GM18526 (cell line): ENCODE results near the gene CST8.

Source experiments
- POLR2A ChIP-seq: IDR thresholded peaks from 3 replicates; pipeline ENCODE4 v1.6.1; 2011; ENCODE audit not compliant: insufficient read length; ENCODE audit errors: extremely low read depth

The CST8 gene, protein sequence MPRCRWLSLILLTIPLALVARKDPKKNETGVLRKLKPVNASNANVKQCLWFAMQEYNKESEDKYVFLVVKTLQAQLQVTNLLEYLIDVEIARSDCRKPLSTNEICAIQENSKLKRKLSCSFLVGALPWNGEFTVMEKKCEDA

DNA sequence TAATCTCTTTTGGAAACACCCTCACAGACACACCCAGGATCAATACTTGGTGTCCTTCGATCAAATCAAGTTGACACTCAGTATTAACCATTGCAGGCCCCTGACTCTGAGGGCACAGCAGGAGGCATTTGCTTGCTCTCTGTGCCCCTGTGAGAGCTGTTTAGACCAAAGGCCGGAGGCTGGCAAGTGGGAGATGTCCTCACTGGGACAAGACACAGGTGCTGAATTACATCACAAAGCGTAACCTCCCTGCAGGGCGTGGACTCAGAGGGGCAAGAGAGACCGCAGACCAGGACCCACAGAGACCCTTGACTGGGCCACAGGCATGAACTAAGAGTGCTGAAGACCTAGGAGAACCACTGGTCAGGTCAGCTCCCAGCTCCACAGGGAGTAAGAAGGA is at the start of gene CST8:
CST8 (plus strand) TSS at position 301 of the 400 bp plus-strand sequence. CDS start 551 bp downstream, outside the sequence.
- no peak for TF ChIP-seq POLR2A

DNA sequence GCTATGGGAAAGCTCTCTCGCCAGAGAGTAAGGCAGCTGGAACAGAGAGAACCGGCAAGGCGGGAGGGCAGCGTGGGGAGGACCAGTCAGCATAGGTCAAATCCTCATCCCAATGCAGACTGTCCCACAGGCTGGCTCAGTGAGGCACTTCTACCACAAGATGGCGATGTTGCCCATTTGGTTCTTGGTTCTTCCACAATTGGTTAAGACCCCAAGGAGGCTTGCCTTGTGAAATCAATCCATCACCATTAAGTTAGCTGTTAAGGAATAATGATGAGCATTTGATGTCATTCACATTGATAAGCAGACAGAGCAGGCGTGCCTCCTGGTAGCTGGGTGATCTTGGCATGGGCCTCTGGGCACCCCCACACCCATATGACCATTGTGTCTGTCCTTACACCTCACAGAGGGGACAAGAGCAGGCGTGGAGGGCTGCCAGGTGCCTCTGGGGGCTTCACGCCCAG is 49.0 kb upstream of the CST8 start:
- TF ChIP-seq POLR2A = no peak

DNA sequence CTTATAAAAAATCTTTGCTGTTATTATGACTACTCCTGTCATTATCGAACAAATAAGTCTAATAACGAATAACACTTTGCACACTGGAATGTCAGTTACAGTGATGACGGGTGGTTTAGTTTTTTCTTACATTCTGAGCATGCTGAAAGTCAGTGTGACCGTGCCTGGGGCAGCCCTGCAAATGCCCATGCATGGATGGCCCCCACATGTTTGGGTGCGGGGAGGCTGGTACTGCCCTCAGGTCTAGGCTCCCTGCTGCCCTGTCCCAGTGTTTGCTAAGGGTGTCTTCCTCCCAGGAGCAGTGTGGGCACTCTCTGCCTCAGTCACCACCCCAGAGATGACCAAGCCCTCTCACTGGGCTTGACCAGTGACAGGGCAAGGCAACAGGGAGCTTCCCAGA is 48.5 kb upstream of the CST8 start:
- TF ChIP-seq POLR2A = no peak

DNA sequence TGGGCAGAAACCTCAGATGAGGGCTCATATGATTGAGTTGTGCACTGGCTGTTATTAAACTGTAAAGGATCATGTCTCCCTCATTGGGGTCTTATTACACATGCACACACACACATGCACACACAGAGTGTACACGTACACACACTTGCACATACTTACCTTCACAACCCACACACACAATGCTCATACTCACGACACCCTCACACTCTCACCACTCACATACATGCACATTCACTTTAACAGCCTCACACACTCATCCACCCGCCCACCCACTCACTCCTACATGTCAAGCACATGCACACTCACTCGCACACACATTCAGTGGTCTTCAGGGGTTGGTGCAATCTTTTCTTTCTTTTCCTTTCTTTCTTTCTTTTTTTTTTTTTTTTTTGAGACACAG is 46.1 kb upstream of the CST8 start:
- no peak for TF ChIP-seq POLR2A

DNA sequence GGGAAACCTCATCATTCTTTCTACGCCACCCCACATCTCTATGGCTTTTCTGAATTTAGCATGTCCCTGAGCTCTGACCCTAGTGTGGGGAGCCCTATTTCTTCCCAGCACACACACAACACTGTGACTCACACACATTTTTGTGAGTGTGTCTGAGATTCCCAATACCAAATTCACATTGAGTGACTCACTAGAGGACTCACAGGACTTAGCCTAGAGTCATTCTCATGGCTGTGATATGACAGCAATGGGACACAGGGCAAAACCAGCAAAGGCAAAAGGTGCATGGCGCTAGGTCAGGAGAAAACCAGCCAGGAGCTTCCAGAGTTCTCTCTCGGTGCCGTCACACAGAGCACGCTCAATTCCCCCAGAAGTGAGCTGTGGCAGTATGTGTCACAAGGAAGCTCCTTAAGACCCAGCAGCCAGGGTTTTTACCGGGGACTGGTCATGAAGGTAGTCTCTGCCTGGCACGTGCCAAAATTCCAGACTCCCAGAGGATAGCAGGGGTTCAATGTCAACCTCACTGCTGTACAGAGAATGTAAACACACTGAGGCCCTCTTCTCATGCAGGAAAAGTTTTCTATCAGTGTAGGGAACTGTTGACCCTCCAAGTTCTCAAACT is 45.2 kb upstream of the CST8 start:
- no peak for TF ChIP-seq POLR2A

DNA sequence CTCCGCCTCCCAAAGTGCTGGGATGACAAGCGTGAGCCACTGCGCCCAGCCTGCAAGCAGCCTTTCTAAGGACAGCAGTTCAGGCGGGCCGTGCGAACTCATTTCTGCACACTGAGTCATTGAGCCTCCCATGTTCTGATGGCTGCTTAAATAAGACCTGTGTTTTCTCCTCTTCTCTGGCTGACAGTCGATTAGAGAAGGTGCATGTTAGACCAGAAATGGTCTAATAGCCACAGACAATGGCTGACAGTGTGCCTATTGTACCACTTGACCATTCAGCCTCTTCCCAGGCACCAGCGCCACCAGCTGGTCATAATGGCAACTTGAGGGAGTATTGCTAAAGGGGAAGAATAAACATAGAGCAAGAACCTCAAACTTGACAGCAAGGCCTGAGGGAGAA is 44.4 kb upstream of the CST8 start:
- no peak for TF ChIP-seq POLR2A

DNA sequence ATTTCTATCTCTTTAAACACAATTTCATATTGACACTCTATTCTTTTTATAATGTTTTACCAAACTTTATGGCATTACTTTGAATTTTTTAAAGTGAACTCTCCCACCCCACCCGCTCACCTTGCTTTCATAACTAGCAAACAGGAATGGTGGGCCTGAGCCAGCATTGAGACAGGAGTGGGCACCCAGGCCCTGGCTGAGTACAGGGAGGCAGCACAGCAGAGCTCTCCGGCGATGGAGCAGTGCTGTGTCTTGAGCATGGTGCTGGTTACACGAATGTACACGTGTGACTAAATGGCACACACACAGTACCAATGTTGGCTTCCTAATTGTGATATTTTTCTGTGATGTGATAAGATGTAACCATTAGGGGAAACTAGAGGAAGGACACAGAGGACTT is 42.8 kb upstream of the CST8 start:
- no peak for TF ChIP-seq POLR2A

DNA sequence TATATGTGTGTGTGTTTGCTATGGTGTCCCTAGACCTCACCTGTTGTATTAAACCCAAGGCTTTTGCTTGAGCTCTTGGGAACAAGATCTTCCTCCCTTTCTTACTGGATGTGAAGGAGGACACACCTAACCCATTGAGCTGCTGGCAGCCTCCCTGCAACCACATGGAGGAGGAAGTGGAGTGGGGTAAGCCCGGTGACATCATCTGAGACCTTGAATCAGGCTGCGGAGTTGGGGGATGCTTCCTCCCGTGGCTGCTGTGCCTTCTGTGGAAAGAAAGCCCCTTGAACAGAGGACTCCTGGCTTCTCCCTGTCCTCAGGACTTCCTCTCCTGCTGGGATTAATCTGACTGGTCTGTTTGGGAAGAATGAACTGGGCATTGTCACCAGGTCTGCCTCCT is 41.5 kb upstream of the CST8 start:
- no peak for TF ChIP-seq POLR2A

DNA sequence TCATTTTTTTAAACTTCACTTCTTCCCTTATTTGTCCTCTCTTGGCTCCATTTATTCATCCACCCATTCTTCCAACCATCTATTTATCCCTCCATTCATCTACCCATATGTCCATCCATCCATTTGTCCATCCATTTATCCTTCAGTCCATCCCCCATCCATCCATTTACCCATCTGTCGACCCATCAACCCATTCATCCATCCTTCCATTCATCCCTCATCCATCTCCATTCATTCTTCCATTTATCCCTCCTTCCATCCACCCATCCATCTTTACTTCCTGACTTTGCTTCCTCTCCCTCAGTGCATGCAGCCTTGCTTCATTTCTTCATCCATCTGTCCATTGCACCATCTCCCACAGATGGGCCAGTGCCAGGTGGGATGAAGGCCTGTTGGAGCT is 40.0 kb upstream of the CST8 start:
- TF ChIP-seq POLR2A = no peak

DNA sequence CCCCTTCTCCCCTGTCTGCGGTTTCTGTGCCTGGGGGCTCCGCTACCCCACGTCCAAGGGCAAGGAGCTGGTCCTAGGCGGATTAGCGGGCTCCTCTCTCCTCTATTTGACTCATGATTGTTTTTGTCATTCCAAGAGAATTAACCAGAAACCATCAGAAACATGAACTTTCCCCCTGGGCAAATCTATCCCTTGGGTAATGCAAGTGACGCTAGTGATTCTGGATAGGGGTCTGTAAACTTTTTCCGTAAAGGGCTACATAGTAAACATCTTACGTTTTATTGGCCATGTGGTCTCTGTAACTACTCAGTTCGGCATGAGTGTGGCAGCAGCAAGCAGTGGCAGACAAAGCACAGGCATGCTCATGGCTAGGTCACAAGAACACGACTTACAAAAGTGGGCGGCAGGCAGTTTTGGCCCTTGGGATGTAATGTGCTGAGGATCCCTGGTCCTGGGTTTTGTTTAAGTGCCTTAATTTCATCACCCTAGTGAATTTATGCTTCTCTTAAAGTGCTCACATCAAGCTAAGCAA is 38.9 kb upstream of the CST8 start:
- no peak for TF ChIP-seq POLR2A

DNA sequence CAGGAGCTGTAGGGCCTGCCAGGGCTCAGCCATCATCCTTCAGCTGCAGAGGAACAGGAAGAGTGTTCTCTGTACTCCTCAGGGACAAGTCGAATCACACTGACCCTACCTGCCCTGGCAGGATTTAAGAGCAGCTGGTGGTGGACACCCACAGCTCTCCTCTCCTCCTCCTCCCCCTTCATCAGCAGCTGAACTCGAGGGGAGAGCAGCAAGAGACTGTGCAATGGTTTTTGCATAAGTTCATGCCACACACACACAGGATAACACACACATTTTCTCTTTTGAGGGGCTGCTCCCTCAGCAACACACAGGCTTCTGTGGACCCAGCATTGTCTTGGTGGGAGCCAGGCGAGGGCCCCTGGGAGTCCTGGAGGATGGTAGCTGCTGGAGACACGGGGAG is 38.1 kb upstream of the CST8 start, which contains the start of gene CST11:
CST11 (minus strand) TSS at position 101 of the 400 bp plus-strand sequence; CDS start at position 36, 65 bp downstream.
- TF ChIP-seq POLR2A = no peak

DNA sequence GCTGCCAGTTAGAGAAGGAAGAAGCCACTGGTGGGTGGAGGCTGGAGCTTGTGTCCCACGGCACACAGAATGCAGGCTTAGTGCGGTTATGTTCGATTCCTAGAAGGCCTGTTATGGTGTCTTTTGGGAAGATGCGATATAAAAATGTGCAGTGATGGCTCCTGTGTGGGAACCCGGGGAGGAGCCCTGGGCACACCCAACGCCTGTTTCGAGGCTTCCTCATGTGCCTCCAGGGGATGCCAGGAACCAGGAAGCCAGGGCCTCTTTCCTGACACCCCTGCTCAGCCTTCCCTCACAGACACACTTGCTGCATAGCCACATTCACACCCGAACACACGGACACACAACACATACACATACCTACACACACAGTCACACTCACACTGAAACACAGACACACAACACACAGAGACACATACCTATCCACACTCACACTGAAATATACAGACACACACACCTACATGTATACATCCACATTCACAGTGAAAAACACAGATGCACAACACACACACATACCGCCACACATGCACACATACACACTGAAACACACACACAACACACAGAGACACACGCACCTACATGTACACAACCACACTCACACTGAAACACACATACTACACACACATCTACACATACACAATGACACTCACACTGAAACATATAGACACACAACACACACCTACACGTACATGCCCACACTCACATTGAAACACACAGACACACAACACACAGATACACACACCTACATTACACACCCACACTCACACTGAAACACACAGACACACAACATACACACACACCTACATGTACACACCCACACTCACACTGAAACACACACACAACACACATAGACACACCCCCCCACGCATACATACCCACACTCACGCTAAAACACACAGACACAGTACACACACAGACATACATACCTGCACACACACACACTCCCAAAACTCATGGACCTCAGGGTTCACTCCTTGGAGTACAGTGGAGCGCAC is 37.1 kb upstream of the CST8 start:
- TF ChIP-seq POLR2A = no peak

DNA sequence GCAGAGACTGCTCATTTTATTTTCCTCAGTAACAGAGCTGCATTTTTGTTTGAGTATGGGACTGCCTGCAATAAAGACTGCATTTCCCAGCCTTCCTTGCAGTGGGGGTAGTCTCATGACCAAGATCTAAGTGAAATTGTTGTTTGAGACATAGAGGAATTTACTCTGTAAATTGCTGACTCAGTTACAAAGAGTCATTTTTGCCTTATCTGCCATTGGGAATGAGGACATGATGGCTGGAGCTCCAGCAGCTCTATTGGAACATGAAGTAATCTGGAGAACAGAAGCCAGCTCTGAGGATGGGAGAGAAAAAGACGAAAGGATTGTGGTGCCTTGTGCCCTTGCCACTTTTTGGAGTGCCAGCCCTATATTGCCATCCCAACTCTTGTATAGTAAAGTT is 36.1 kb upstream of the CST8 start:
- TF ChIP-seq POLR2A = no peak

DNA sequence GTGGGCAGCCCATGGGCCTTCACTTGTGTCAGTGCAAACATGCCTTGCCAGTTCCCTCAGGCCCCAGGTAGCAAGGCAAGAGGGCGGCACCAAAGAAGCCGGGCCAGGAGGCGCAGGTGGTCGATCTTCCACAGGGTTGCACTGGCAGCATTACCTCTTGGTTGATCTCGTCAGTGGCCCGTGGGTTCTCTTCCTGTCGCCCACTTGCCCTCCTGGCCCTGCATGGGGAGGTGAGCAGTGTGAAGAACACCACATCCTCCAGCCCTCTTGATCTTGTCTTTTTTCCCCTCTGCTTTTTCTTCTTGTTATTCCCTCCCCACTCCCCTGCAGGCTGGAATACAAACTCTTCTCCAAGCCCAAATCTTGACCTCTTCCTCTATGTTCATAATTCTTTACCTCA is 35.3 kb upstream of the CST8 start:
- TF ChIP-seq POLR2A = no peak

DNA sequence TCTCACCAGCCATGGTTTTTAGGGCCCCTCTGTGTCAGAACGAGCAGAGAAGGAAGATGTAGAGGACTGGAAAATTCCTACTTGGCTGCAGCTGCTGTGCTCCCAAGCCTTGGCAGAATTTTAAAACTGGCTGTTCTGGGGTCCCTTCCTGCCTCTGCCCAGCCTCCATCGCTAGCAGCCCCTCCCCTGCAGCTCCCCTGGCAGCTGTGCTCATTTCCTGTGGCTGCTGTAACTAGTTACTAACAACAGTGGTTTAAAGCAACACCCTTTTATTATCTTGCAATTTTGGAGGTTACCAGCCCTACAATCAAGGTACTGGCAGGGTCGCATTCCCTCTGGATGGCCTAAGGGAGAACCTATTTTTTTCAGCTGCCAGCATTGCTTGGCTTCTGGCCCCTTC is 34.5 kb upstream of the CST8 start:
- no peak for TF ChIP-seq POLR2A

DNA sequence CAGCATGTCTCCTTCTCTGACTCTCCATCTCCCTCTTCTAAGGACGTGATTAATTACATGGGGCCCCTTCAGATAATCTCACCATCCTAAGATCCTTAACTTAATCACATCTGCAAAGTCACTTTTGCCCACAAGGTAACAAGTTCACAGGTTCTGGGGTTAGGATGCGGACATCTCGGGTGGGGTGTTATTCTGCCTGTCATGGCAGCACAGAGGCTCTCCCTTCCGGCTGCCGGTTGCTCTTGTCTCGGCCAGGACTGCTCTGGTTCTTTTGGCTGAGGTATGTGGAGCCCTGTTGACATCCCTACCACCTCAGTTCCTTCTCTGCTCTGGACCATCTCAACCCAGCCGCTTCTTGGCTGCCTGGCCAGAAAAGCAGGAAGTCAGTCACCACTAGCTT is 34.0 kb upstream of the CST8 start:
- no peak for TF ChIP-seq POLR2A
